Muscle of leg (tissue), 11 donors: ENCODE measurements around the gene ENG. TPM values are rescaled to one million over a fixed set of nuclear protein-coding genes. Genes with fewer than 3 reads are reported as not detected.

Experiments
- DNase-seq: peaks from one replicate; pipeline ENCODE4 v3.0.0; 2013
- H3K27ac ChIP-seq: one replicate; pipeline ENCODE4 v1.5.1; 2013; ENCODE audit warnings: mild to moderate bottlenecking, low read length, control low read depth
- H3K27me3 ChIP-seq: one replicate; pipeline ENCODE4 v1.6.1; 2013; ENCODE audit warnings: low read length; ENCODE audit not compliant: control insufficient read depth, insufficient read depth
- H3K36me3 ChIP-seq: one replicate; pipeline ENCODE4 v1.6.1; 2013; ENCODE audit warnings: low read length; ENCODE audit not compliant: control insufficient read depth, insufficient read depth
- H3K4me1 ChIP-seq: one replicate; pipeline ENCODE4 v1.6.1; 2013; ENCODE audit warnings: low read length; ENCODE audit not compliant: control insufficient read depth, insufficient read depth
- H3K4me3 ChIP-seq: one replicate; pipeline ENCODE4 v1.5.1; 2013; ENCODE audit warnings: low read length, control low read depth
- H3K9me3 ChIP-seq: replicated peaks from 2 replicates; pipeline ENCODE4 v1.6.1; 2013; ENCODE audit warnings: low read depth, low read length; ENCODE audit not compliant: control insufficient read depth
- WGBS: methylation state at CpG from one replicate; pipeline ENCODE4 v1.1.5; 2013; ENCODE audit warnings: missing lambda C conversion rate; ENCODE audit not compliant: insufficient coverage; 5-methylcytosine and 5-hydroxymethylcytosine counted together
- polyA plus RNA-seq, 8 donors: library from polyadenylated mRNA; unstranded; fragments of 120-200 nt; gene quantifications; one replicate each; pipeline versions ENCODE4 v1.2.1 to v1.2.3, GENCODE V29; 2013; ENCODE audit warnings: inconsistent platforms in 1 of 8, low replicate concordance in 1 of 8; ENCODE audit not compliant: insufficient read length in 8 of 8, insufficient read depth in 1 of 8
- total RNA-seq: library from RNA; stranded (reverse); fragments of 120-200 nt; gene quantifications from one replicate; pipeline ENCODE4 v1.2.4, GENCODE V29; 2013

Gene ENG
- total and polyA plus RNA-seq, 9 donors, result 9.3 to 77.3 (median 61.2) TPM

DNA sequence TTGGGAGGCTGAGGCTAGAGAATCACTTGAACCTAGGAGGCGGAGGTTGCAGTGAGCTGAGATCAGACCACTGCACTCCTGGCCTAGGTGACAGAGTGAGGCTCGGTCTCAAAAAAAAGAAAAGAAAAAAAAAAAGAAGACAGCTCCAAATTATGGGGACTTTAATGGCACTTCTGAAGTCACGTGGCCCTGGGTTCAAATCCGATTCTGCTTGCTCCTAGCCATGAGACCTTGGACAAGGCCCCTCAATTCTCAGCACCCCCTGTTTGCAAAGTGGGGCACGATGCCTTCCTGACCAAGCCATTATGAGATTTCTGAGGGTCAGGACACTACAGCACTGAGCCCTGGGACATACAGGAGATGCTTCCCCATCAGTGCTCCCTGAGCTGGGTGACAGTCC, 1.1 kb upstream of the ENG start:
- Histone ChIP-seq H3K4me1 (peaks cover 58% of the 10 kb centered on the region), H3K36me3 (peaks cover 4% of the 10 kb centered on the region), H3K27me3 (no peaks in the 10 kb centered on the region), H3K9me3 (no peaks in the 10 kb centered on the region), H3K27ac (no peak overlapping the region), H3K4me3 (no peak overlapping the region)
- WGBS, result 84% methylated on average over 5 of the region's 5 CpGs
- no peak for DNase-seq

DNA sequence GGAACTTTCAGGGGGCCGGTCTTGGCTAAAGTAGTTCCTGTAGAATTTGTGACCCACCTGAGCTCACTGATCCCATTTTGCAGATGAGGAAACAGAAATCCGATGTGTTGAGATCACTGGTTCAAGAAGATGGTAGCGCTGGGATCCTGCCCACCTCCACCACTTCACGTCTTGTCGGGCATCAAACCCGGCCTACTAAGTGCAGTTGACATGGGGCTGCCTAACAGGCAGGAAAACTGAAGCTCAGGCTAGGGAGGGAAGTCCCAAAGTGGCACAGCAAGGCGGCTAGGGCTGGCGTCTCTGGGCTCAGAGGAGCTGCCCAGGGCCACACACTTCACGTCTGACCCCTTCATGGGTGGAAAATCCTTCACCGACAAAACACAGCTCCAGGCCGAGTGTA, 502 bp upstream of the ENG start:
- peaks cover 55% of the 10 kb centered on the region for H3K4me1 ChIP-seq
- DNase-seq, result peak; percentile 18
- H3K27me3 ChIP-seq, result no peaks in the 10 kb centered on the region
- H3K27ac ChIP-seq, result peak overlapping the region; percentile 39
- peaks cover 4% of the 10 kb centered on the region for H3K36me3 ChIP-seq
- H3K4me3 ChIP-seq, result no peak overlapping the region
- no peaks in the 10 kb centered on the region for H3K9me3 ChIP-seq
- WGBS, result 81% methylated on average over 6 of the region's 11 CpGs

DNA sequence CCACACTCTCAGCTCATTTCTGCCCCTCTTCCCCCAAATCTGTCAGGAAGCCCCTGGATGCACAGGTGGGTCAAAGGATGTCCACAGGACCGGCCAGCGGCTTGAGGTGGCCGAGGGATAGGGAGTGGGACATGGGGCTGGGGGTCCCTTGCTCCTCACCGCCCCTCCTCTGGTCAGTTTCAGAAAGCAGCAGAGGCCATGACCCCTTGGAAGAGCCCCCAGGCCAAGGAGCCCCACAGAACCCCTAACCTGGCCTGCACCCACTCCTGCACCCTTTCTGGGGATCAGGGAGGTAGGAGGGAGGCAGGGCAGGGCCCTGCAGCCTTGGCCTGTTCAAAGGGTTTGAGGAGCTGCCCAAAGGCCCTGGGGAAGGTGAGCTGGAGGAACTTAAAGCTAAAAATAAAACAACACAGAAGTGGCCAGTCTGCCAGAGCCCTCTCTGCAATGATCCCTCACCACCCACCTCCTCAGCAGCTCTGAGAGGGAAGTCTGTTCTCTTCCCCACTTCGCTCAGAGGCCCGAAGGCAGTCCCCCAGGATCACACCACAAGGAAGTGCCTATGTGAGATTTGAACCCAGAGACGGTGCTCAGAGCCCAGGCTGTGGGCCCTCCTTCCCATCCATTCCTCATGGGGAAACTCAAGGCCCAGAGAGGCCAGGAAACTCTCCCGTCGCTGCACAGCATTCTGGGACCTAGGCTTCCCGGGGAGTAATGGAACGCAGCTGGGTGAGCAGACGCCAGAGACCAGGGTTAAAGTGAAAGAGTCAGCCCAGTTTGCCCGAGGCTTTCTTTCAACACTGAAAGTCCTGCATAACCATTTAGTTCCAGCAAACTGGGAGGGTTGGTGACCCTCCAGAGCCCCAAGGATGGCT, 910 bp downstream of the ENG start:
- H3K27me3 ChIP-seq, result no peaks in the 10 kb centered on the region
- H3K4me3 ChIP-seq, result peak overlapping the region; percentile 62
- H3K4me1 ChIP-seq, result peaks cover 49% of the 10 kb centered on the region
- H3K36me3 ChIP-seq, result peaks cover 8% of the 10 kb centered on the region
- peak overlapping the region; percentile 71 for H3K27ac ChIP-seq
- peaks cover 5% of the 10 kb centered on the region for H3K9me3 ChIP-seq
- DNase-seq, result no peak
- WGBS, result 2% methylated on average over 7 of the region's 13 CpGs

DNA sequence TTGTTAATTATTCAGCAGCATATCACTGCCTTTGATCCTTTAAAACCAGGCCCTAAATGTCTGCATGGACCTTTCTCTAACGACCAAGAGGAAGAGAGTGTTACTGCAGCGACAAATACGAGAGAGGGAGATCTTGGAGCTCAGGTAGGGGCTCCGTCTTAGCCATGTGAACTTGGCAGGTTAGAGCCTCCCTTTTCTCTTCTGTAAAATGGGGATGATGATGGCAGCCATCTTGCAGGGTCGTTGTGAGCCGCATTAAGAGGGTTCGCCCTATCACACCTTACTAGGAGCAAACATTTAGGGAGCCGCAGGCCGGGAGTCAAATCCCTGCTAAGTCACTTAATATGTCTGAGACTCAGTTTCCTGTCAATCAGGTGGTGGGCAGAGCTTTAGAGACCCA, 1.6 kb downstream of the ENG start:
- H3K4me1 ChIP-seq, result peaks cover 42% of the 10 kb centered on the region
- no peak overlapping the region for H3K27ac ChIP-seq
- no peaks in the 10 kb centered on the region for H3K27me3 ChIP-seq
- peaks cover 5% of the 10 kb centered on the region for H3K9me3 ChIP-seq
- 50% methylated on average over 2 of the region's 9 CpGs for WGBS
- H3K36me3 ChIP-seq, result peaks cover 10% of the 10 kb centered on the region
- no peak for DNase-seq
- H3K4me3 ChIP-seq, result peak overlapping the region; percentile 62

DNA sequence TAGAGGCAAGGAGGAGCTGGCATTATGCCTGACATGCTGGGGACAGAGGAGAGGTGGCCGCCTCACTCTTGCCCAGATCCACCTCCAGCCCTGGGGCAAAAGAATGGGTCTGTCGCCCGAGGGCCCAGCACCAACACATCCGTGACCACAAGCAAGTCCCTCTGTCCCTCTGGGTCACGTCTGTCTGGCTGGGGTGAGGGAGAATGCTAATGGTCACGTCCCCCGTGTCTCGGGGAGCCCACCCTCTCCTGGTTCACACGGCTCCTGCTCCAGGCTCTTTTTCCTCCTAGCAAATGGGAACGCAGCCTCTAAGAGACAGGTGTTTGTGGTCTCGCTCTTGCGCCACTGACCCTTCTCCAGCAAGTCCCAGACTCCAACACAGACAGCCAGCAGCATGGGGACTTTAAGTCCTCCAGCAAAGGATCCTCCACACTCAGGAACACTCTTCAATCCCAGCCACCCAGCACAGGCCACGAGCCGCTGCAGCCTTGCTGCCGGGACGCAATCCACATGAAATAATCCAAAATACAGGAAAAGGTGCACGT, 4.1 kb downstream of the ENG start:
- no peak for DNase-seq
- peaks cover 43% of the 10 kb centered on the region for H3K4me1 ChIP-seq
- H3K36me3 ChIP-seq, result peaks cover 10% of the 10 kb centered on the region
- WGBS, result 99% methylated on average over 6 of the region's 17 CpGs
- no peak overlapping the region for H3K4me3 ChIP-seq
- no peaks in the 10 kb centered on the region for H3K27me3 ChIP-seq
- no peak overlapping the region for H3K27ac ChIP-seq
- peaks cover 5% of the 10 kb centered on the region for H3K9me3 ChIP-seq

DNA sequence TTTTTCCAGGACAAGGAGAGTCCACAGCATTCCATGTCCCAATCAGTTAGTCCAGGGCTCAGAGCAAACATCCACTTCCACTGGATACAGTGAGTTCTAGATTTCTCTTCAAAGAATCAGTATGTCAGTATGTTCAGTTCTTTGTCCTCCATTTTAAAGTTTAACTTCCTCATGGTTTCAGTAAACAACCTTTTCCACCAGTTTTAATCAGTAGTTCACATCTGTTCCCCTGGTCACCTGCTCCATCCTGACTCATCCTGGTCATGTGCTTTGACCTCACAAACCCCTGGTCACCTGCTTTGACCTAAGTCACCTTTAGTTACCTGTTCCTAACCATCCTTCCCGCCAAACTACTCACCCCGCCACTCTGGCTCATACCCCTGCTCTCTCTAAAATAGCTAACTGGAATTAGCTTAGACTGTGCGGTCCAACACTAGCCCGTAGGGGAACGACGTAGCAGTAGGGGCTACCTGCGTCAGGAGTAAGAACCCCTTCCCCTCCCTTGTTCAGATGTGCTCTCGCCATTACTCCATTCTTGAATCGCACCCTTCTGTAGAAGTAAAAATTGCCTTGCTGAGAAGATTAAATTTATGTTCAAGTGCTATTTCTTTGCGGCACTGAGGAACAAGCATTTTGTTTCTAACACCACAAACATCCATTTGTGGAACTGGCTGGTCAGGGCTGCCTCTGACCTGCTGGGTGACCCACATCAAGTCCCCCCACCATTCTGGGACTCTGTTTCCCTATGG, 5.5 kb downstream of the ENG start:
- no peak overlapping the region for H3K4me3 ChIP-seq
- WGBS, result 100% methylated on average over 2 of the region's 10 CpGs
- H3K4me1 ChIP-seq, result peaks cover 43% of the 10 kb centered on the region

DNA sequence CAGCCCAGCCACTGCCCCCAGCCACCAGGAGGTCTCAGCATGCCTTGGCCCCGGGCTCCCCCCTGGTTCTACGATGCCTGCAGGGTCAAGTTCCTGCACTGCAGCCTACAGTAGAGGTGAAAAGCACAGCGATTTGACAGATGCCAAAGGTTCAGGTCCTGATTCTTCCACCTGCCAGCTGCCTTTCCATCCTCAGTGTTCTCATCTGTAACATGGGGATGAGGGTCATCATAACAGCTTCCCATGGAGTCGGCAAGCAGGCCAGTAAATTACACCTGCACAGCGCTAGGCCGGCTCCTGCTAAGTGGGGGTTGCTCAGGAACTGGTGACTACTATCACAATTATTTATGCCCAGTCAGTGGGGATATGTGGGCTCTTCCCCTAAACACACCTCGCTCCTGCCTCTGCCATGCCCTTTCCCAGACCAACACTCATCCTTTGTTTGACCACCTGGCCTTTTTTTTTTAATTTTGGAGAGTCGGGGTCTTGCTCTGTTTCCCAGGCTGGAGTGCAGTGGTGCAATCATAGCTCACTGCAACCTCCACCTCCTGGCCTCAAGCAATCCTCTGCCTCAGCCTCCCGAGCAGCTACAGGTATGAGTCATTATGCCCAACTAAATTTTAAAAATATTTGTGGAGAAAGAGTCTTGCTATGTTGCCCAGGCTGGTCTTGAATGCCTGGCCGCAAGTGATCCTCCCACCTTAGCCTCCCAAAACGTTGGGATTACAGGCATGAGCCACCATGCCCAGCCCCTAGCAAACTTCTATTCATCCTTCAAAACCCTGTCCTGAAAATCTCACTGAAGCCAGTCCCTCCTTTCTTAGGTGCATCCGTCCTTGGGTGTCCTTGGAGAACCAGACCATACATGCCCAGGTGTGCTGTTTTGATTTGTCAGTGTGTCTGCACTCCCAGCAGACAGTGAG, 6.4 kb downstream of the ENG start:
- Histone ChIP-seq H3K9me3 (peaks cover 5% of the 10 kb centered on the region), H3K4me3 (no peak overlapping the region), H3K4me1 (peaks cover 34% of the 10 kb centered on the region), H3K27ac (no peak overlapping the region), H3K36me3 (peaks cover 11% of the 10 kb centered on the region), H3K27me3 (no peaks in the 10 kb centered on the region)
- no peak for DNase-seq
- WGBS, result 65% methylated on average over 7 of the region's 12 CpGs

More for the DNA sequence above, 5.5 kb downstream of the ENG start:
- H3K27me3 ChIP-seq, result no peaks in the 10 kb centered on the region
- no peak for DNase-seq
- peaks cover 10% of the 10 kb centered on the region for H3K36me3 ChIP-seq
- peaks cover 5% of the 10 kb centered on the region for H3K9me3 ChIP-seq
- no peak overlapping the region for H3K27ac ChIP-seq

DNA sequence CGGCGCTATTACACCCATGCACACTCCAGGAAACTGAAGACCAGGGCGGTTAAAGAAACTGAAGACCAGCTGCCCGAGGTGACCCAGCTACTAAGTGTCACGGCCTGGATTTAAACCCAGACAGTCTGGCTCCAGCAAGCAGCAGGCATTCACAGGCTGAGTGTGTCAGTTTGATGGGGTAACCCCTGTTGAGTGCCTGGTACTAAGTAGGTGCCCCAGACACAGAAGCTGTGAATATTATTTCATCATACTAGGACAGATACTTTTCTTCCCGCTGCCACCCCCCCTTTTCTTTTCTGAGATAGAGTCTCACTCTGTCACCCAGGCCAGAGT, 7.3 kb downstream of the ENG start:
- no peaks in the 10 kb centered on the region for H3K27me3 ChIP-seq
- H3K27ac ChIP-seq, result no peak overlapping the region
- H3K36me3 ChIP-seq, result peaks cover 11% of the 10 kb centered on the region
- H3K4me3 ChIP-seq, result no peak overlapping the region
- DNase-seq, result no peak
- peaks cover 29% of the 10 kb centered on the region for H3K4me1 ChIP-seq
- WGBS, result 36% methylated on average over 4 of the region's 6 CpGs
- H3K9me3 ChIP-seq, result peaks cover 5% of the 10 kb centered on the region

DNA sequence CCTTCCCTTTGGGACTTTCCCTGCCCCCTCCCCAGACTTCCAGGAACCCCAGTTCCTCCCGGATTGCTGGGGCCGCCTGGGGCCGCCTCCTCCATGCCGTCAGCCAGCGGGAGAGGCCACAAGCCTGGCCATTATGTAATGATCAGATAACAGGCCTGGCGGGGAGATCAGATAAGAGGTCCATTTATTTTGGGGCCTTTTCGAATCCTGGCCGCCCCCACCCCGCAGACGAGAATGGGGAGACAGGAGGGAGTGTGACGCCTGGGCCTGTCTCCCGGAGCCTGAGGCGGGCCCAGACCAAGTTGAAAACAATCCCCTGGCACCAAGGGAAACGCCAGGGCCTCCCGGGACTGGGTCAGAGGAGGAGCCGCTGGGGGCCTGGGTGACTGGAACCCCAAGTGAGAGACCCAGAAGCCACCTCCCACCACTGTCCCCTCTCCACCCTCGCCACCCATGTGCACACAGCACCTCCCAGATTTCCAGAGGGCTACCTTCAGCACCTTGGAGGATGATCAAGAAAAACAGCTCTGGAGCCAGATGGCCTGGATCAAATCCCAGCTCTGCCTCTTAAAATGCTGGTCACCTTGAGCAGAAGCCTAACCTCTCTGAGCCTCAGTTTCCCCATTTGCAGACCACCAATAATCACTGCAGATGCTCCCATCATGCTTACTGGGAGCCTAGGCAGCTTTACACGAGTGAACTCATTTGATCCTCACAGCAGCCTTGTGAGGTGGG, 7.8 kb downstream of the ENG start:
- H3K27me3 ChIP-seq, result no peaks in the 10 kb centered on the region
- peaks cover 15% of the 10 kb centered on the region for H3K36me3 ChIP-seq
- H3K9me3 ChIP-seq, result peaks cover 5% of the 10 kb centered on the region
- peaks cover 29% of the 10 kb centered on the region for H3K4me1 ChIP-seq
- DNase-seq, result no peak
- 66% methylated on average over 13 of the region's 18 CpGs for WGBS
- H3K4me3 ChIP-seq, result no peak overlapping the region
- peak overlapping the region; percentile 11 for H3K27ac ChIP-seq
